Ovary (tissue), 9 donors: Measurements from ENCODE around the gene PPP6R2. TPM values are rescaled to one million over a fixed set of nuclear protein-coding genes. Genes with fewer than 3 reads are reported as not detected.
A peak's percentile ranks its signal among the peaks of the same experiment; 100 is the strongest.

ENCODE experiments used
- DNase-seq, 5 donors: peaks; one replicate each; pipeline ENCODE4 v3.0.0-alpha.2; 2019 to 2020
- H3K27ac ChIP-seq, 2 donors: fragments of 200-600 bp; one replicate each; pipeline versions ENCODE4 v1.5.1 to v1.8.0; 2019 to 2022
- H3K27me3 ChIP-seq: fragments of 200-600 bp; one replicate; pipeline ENCODE4 v1.8.0; 2022
- H3K36me3 ChIP-seq: fragments of 200-600 bp; sonication (generic); one replicate; pipeline ENCODE4 v1.5.1; 2019
- H3K4me1 ChIP-seq: one replicate; pipeline ENCODE4 v1.8.1; 2013; ENCODE audit warnings: mild to moderate bottlenecking, moderate library complexity; ENCODE audit not compliant: insufficient read depth
- H3K4me3 ChIP-seq: fragments of 200-600 bp; sonication (generic); one replicate; pipeline ENCODE4 v1.5.1; 2017
- H3K9me3 ChIP-seq, 2 donors: fragments of 200-600 bp in 1 of 2; sonication (generic) in 1 of 2; one replicate each; pipeline versions ENCODE4 v1.5.1 to v1.8.1; 2013 to 2019; ENCODE audit warnings: mild to moderate bottlenecking in 1 of 2, moderate library complexity in 1 of 2
- CTCF ChIP-seq, 3 donors: fragments of 450-650 bp in 2 of 3; fragments of 200-600 bp in 1 of 3; IDR thresholded peaks; one replicate each; pipeline versions ENCODE4 v1.5.1 to v1.8.0; 2016 to 2022; ENCODE audit warnings: antibody characterized with exemption in 3 of 3, mild to moderate bottlenecking in 1 of 3
- EP300 ChIP-seq: sonication (generic); formaldehyde crosslinking; IDR thresholded peaks from one replicate; pipeline ENCODE4 v1.6.1; 2017; ENCODE audit warnings: antibody characterized with exemption
- POLR2A ChIP-seq: fragments of 450-650 bp; IDR thresholded peaks from one replicate; pipeline ENCODE4 v1.6.1; 2017; ENCODE audit warnings: antibody characterized with exemption, mild to moderate bottlenecking, moderate library complexity
- WGBS, 3 donors: extraction: QIAGEN DNeasy Blood & Tissue Kit in 1 of 3; methylation state at CpG; one replicate each; pipeline versions ENCODE4 v1.1.5 to v1.1.7; 2013 to 2017; 5-methylcytosine and 5-hydroxymethylcytosine counted together
- intact Hi-C, 4 donors: fragments of 100-400 bp; cut with DNase I; formaldehyde crosslinking; loops; one replicate each; pipeline versions ENCODE4 v1.11.0 to v1.15.1; 2022 to 2023
- polyA plus RNA-seq, 2 donors: library from polyadenylated mRNA; stranded (reverse); fragments of 200-250 nt in 1 of 2; fragments of 350-450 nt in 1 of 2; fragmentation: Illumina TruSeq in 1 of 2; extraction: RNeasy Lipid Tissue Mini Kit (QIAGEN cat#74804) in 1 of 2; gene quantifications; one replicate each; pipeline ENCODE4 v1.2.3, GENCODE V29; 2013 to 2014
- total RNA-seq, 7 donors: library from RNA; depleted of rRNA in 2 of 7; stranded (reverse); fragments of >200 nt in 2 of 7; fragmentation: NEBNext Ultra II Directional in 3 of 7; extraction: Animal tissue kit (Norgen Biotek cat#: 25700) in 3 of 7; gene quantifications; one replicate each; pipeline versions ENCODE4 v1.1.0 to v1.2.4, GENCODE V29; 2016 to 2023
- donor health status: DM: no; HTN: no; CAD: no; lungs with moderate emphysema.
- donor health status: DM: no; HTN: no; CAD: no.
- donor health status: Bipolar disorder and iron deficiency.
- donor health status: DM: yes; HTN: yes; CAD: no.
- donor health status: DM: no; HTN: no; CAD: no.
- donor health status: DM: yes; HTN: yes; CAD: no.

PPP6R2 gene
- total and polyA plus RNA-seq, 9 donors = 8.2 to 52.9 (median 35.1) TPM

- Histone ChIP-seq H3K4me1 (peaks cover 60% of the 10 kb centered on the region), H3K27ac (peak overlapping the region in 1 of 2 donors; percentile 52), H3K4me3 (no peak overlapping the region), H3K36me3 (no peaks in the 10 kb centered on the region), H3K27me3 (no peaks in the 10 kb centered on the region), H3K9me3 (no peaks in the 10 kb centered on the region)
- no peak for DNase-seq
- TF ChIP-seq EP300 = no peak
- no peak for TF ChIP-seq CTCF (IDR thresholded peaks at IDR 0.05)
- TF ChIP-seq POLR2A = no peak
- intact Hi-C loops = no loop called here
- 78 to 81% (median 79%) methylated on average over 20 of the region's 20 CpGs for WGBS, 3 donors
These were observed 45.4 kb upstream of the PPP6R2 start for GRCh38 chr22:50297510-50298265.

GRCh38 chr22:50298266-50298637, 44.9 kb upstream of the PPP6R2 start:
- 75 to 84% (median 80%) methylated on average over 4 of the region's 4 CpGs for WGBS, 3 donors
- no peaks in the 10 kb centered on the region for H3K36me3 ChIP-seq
- H3K27ac ChIP-seq = peak overlapping the region in 1 of 2 donors; percentile 52
- H3K4me1 ChIP-seq = peaks cover 61% of the 10 kb centered on the region
- no peak for TF ChIP-seq CTCF (IDR thresholded peaks at IDR 0.05)
- TF ChIP-seq POLR2A = no peak
- TF ChIP-seq EP300 = no peak
- H3K4me3 ChIP-seq = no peak overlapping the region
- no peak for DNase-seq
- intact Hi-C loops = no loop called here
- no peaks in the 10 kb centered on the region for H3K9me3 ChIP-seq
- H3K27me3 ChIP-seq = no peaks in the 10 kb centered on the region

GRCh38 chr22:50298937-50299784, 44.0 kb upstream of the PPP6R2 start:
- H3K36me3 ChIP-seq = no peaks in the 10 kb centered on the region
- H3K27ac ChIP-seq = peak overlapping the region; percentile 52 to 65
- peak overlapping the region; percentile 25 for H3K4me3 ChIP-seq
- no peaks in the 10 kb centered on the region for H3K9me3 ChIP-seq
- no peaks in the 10 kb centered on the region for H3K27me3 ChIP-seq
- WGBS, 3 donors = 14 to 33% (median 24%) methylated on average over 25 to 59 of the region's 59 CpGs
- H3K4me1 ChIP-seq = peaks cover 64% of the 10 kb centered on the region
- DNase-seq = no peak
- intact Hi-C loops = no loop called here
- TF ChIP-seq CTCF (IDR thresholded peaks at IDR 0.05) (no peak), EP300 (no peak), POLR2A (no peak)

- TF ChIP-seq POLR2A (no peak), EP300 (no peak)
- peak overlapping the region; percentile 52 to 65 for H3K27ac ChIP-seq
- no peaks in the 10 kb centered on the region for H3K9me3 ChIP-seq
- peaks cover 67% of the 10 kb centered on the region for H3K4me1 ChIP-seq
- no peak for DNase-seq
- peak overlapping the region; percentile 25 for H3K4me3 ChIP-seq
- intact Hi-C loops = no loop called here
- H3K27me3 ChIP-seq = no peaks in the 10 kb centered on the region
- WGBS, 3 donors = 27 to 34% (median 32%) methylated on average over 72 to 93 of the region's 93 CpGs
- H3K36me3 ChIP-seq = no peaks in the 10 kb centered on the region
These were observed 43.1 kb upstream of the PPP6R2 start for GRCh38 chr22:50299785-50300619.
